ENCODE results near the gene ABHD5.

DNA sequence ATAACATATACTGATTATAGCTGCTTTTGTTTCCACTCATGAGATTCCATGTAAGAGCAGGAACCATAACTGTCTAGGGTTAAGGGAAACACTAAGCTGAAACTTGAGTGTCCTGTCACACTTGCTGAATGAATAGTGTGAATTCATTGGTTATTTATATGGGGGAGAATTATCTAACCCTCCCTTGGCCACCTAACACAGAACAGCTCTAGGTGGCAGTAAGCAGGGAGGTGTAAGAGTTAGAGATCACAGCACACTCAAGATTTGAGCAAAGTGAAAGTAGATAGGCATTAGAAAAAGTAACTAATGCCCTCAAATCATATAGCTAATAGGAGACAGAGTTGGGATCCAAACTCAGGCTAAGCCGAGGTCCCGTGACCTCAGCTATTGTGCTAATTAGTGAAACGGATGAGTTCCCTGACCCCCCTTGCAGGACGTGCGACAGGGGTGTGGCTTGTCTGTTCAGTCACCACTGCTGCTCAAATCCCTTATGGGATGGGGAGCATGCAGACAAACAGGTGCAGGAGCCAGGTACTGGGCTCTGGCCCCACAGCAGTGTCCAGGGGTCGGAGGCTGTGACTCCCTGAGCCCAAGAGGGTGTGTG lies 41.3 kb upstream of the ABHD5 start:
- no peak for TF ChIP-seq SMAD3 (CRISPR knock-in tag; IDR thresholded peaks at IDR 0.05; ENCODE audit: borderline replicate concordance)
- TF ChIP-seq, protein P1, sequence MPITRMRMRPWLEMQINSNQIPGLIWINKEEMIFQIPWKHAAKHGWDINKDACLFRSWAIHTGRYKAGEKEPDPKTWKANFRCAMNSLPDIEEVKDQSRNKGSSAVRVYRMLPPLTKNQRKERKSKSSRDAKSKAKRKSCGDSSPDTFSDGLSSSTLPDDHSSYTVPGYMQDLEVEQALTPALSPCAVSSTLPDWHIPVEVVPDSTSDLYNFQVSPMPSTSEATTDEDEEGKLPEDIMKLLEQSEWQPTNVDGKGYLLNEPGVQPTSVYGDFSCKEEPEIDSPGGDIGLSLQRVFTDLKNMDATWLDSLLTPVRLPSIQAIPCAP (CRISPR knock-in tag; IDR thresholded peaks at IDR 0.05) = no peak
- TF ChIP-seq, protein P2, sequence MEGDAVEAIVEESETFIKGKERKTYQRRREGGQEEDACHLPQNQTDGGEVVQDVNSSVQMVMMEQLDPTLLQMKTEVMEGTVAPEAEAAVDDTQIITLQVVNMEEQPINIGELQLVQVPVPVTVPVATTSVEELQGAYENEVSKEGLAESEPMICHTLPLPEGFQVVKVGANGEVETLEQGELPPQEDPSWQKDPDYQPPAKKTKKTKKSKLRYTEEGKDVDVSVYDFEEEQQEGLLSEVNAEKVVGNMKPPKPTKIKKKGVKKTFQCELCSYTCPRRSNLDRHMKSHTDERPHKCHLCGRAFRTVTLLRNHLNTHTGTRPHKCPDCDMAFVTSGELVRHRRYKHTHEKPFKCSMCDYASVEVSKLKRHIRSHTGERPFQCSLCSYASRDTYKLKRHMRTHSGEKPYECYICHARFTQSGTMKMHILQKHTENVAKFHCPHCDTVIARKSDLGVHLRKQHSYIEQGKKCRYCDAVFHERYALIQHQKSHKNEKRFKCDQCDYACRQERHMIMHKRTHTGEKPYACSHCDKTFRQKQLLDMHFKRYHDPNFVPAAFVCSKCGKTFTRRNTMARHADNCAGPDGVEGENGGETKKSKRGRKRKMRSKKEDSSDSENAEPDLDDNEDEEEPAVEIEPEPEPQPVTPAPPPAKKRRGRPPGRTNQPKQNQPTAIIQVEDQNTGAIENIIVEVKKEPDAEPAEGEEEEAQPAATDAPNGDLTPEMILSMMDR (IDR thresholded peaks at IDR 0.05) = no peak
- no peak for TF ChIP-seq ATF1 (CRISPR knock-in tag; IDR thresholded peaks at IDR 0.05)
- TF ChIP-seq, protein P3, sequence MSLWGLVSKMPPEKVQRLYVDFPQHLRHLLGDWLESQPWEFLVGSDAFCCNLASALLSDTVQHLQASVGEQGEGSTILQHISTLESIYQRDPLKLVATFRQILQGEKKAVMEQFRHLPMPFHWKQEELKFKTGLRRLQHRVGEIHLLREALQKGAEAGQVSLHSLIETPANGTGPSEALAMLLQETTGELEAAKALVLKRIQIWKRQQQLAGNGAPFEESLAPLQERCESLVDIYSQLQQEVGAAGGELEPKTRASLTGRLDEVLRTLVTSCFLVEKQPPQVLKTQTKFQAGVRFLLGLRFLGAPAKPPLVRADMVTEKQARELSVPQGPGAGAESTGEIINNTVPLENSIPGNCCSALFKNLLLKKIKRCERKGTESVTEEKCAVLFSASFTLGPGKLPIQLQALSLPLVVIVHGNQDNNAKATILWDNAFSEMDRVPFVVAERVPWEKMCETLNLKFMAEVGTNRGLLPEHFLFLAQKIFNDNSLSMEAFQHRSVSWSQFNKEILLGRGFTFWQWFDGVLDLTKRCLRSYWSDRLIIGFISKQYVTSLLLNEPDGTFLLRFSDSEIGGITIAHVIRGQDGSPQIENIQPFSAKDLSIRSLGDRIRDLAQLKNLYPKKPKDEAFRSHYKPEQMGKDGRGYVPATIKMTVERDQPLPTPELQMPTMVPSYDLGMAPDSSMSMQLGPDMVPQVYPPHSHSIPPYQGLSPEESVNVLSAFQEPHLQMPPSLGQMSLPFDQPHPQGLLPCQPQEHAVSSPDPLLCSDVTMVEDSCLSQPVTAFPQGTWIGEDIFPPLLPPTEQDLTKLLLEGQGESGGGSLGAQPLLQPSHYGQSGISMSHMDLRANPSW (CRISPR knock-in tag; conservative IDR thresholded peaks at IDR 0.05; ENCODE audit: low read depth) = no peak
